GM06990 (cell line): ENCODE data around the gene PEX13.
"Not testable (repeated sequence)": the region's sequence is repeated elsewhere in the genome, so short reads cannot be mapped to it uniquely, and the experiment has no call there.

Experiments
- DNase-seq: peaks from one replicate; pipeline ENCODE4 v3.0.0-alpha.2; 2011; ENCODE audit not compliant: insufficient read length; ENCODE audit errors: extremely low read depth
- H3K27me3 ChIP-seq: replicated peaks from 2 replicates; pipeline ENCODE4 v1.6.0; 2011; ENCODE audit warnings: low read length; ENCODE audit not compliant: control insufficient read depth, insufficient read depth
- H3K36me3 ChIP-seq: 2 replicates; pipeline ENCODE4 v1.5.1; 2011; ENCODE audit warnings: low read length; ENCODE audit not compliant: control insufficient read depth, insufficient read depth
- H3K4me3 ChIP-seq: replicated peaks from 2 replicates; pipeline ENCODE4 v1.5.1; 2011; ENCODE audit warnings: low read depth, mild to moderate bottlenecking, control low read depth, low read length
- TF ChIP-seq, protein P1 (sequence below): IDR thresholded peaks from 2 replicates; pipeline ENCODE4 v1.5.1; 2011; ENCODE audit warnings: low read length, control low read depth, mild to moderate bottlenecking, inconsistent platforms; ENCODE audit not compliant: insufficient read depth, poor library complexity, severe bottlenecking

PEX13 gene

DNA sequence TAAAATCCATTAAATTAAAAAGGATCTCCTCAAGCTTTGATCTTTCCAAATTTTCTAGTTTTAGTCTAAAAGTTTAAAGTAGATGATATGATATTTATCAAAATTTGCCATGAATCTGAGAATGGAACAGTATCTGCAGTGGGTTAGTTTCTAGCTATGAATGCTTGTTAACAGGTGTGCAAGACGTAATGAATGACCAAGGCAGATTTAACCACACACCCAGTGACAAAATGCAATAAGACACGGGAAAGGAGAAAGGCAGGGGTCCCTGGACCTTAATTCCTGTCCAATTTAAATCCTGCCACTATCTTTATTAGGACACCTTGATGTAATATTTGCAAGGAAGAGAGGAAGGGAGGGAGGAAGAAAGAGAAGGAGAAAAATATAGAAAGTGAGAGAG lies 30.5 kb upstream of the PEX13 start:
- H3K4me3 ChIP-seq = no peak overlapping the region
- H3K36me3 ChIP-seq = no peaks in the 10 kb centered on the region
- DNase-seq = no peak
- no peaks in the 10 kb centered on the region for H3K27me3 ChIP-seq
- TF ChIP-seq, protein P1, sequence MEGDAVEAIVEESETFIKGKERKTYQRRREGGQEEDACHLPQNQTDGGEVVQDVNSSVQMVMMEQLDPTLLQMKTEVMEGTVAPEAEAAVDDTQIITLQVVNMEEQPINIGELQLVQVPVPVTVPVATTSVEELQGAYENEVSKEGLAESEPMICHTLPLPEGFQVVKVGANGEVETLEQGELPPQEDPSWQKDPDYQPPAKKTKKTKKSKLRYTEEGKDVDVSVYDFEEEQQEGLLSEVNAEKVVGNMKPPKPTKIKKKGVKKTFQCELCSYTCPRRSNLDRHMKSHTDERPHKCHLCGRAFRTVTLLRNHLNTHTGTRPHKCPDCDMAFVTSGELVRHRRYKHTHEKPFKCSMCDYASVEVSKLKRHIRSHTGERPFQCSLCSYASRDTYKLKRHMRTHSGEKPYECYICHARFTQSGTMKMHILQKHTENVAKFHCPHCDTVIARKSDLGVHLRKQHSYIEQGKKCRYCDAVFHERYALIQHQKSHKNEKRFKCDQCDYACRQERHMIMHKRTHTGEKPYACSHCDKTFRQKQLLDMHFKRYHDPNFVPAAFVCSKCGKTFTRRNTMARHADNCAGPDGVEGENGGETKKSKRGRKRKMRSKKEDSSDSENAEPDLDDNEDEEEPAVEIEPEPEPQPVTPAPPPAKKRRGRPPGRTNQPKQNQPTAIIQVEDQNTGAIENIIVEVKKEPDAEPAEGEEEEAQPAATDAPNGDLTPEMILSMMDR = no peak

DNA sequence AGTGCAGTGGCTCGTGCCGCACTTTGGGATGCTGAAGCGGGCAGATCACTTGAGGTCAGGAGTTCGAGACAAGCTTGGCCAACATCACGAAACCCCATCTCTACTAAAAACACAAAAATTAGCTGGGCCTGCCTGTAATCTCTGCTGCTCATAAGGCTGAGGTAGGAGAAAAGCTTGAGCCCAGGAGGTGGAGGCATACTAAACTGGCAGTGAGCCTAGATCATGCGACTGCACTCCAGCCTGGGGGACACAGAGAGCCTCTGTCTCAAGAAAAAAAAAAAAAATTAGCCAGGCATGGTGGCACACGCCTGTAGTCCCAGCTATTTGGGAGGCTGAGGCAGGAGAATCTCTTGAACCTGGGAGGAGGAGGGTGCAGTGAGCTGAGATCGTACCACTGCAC lies 29.9 kb upstream of the PEX13 start:
- H3K4me3 ChIP-seq, DNase-seq, H3K27me3 ChIP-seq, H3K36me3 ChIP-seq: not testable (repeated sequence)

- no peaks in the 10 kb centered on the region for H3K27me3 ChIP-seq
- no peaks in the 10 kb centered on the region for H3K36me3 ChIP-seq
- TF ChIP-seq, protein P1 = no peak
- no peak overlapping the region for H3K4me3 ChIP-seq
- DNase-seq = no peak
Measured at GRCh38 chr2:60989259-60989658, 28.3 kb upstream of the PEX13 start.

DNA sequence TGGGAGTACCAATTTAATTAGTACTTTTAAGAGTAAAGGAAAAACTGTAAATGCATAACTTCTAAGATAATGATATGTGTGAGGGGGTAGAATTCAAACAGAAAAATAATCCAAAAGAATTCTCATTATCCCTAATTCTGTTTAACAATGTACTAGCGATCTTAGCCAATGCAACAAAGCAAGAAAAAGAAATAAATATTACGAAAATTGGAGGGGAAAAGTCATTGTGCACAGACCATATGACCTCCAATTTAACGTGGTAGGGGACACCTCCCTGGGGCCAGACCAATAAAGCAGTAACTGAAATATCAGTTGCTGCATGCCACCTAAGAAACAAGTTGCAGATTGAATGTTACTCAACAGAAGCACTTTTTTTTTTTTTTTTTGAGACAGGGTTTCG lies 25.9 kb upstream of the PEX13 start:
- DNase-seq = no peak
- H3K4me3 ChIP-seq = no peak overlapping the region
- TF ChIP-seq, protein P1 = no peak
- no peaks in the 10 kb centered on the region for H3K36me3 ChIP-seq
- no peaks in the 10 kb centered on the region for H3K27me3 ChIP-seq

GRCh38 chr2:60992985-60993392 lies 24.5 kb upstream of the PEX13 start:
- peak; percentile 83 for DNase-seq
- Histone ChIP-seq H3K4me3 (peak overlapping the region; percentile 13; the same call in 1 of the 2 replicates), H3K27me3 (no peaks in the 10 kb centered on the region), H3K36me3 (no peaks in the 10 kb centered on the region)
- TF ChIP-seq, protein P1 = no peak

DNA sequence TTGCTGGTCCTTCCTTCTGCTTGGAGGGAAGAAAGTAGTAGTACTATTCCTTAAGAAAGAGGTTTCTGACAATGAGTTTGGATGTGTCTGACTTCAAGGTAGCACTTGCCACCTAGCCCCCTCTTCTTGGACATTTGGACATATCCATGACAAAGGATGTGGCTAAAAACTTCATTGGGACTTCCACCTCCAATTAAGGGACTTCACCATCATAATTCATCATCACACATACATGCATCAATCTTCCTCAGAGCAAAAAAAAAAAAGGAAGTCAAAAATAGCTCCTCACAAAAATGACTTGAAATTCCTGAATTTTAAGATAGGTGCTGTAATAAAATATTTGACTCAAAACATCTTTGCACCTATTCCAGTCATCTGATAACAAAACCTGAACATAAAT lies 23.4 kb upstream of the PEX13 start:
- H3K36me3 ChIP-seq = no peaks in the 10 kb centered on the region
- no peak overlapping the region for H3K4me3 ChIP-seq
- no peaks in the 10 kb centered on the region for H3K27me3 ChIP-seq
- no peak for DNase-seq
- TF ChIP-seq, protein P1 = no peak
